HUES64 (cell line): ENCODE measurements around the gene SPTLC3.
A peak's percentile ranks its signal among the peaks of the same experiment; 100 is the strongest.

ENCODE experiments used
- H3K27ac ChIP-seq: 2 replicates; pipeline ENCODE4 v1.7.0; 2013; ENCODE audit warnings: low read depth, low read length, inconsistent platforms
- H3K27me3 ChIP-seq: 2 replicates; pipeline ENCODE4 v1.6.1; 2013; ENCODE audit warnings: mild to moderate bottlenecking, low read length; ENCODE audit not compliant: insufficient read depth
- H3K36me3 ChIP-seq: 2 replicates; pipeline ENCODE4 v1.6.1; 2013; ENCODE audit warnings: mild to moderate bottlenecking, low read length; ENCODE audit not compliant: insufficient read depth
- H3K4me1 ChIP-seq: 2 replicates; pipeline ENCODE4 v1.6.1; 2013; ENCODE audit warnings: mild to moderate bottlenecking, low read length, moderate library complexity; ENCODE audit not compliant: insufficient read depth
- H3K4me3 ChIP-seq: 2 replicates; pipeline ENCODE4 v1.5.1; 2013; ENCODE audit warnings: mild to moderate bottlenecking, low read length, moderate library complexity
- H3K9ac ChIP-seq: 2 replicates; pipeline ENCODE4 v1.6.1; 2013; ENCODE audit warnings: mild to moderate bottlenecking, low read depth, low read length
- H3K9me3 ChIP-seq: 2 replicates; pipeline ENCODE4 v1.6.1; 2013; ENCODE audit warnings: low read depth, low read length; ENCODE audit not compliant: insufficient read depth
- WGBS: fragments of 150-250, 120-280 bp; methylation state at CpG from one replicate; pipeline ENCODE4 v1.1.7; 2013; ENCODE audit warnings: missing lambda C conversion rate; 5-methylcytosine and 5-hydroxymethylcytosine counted together

SPTLC3 gene

DNA sequence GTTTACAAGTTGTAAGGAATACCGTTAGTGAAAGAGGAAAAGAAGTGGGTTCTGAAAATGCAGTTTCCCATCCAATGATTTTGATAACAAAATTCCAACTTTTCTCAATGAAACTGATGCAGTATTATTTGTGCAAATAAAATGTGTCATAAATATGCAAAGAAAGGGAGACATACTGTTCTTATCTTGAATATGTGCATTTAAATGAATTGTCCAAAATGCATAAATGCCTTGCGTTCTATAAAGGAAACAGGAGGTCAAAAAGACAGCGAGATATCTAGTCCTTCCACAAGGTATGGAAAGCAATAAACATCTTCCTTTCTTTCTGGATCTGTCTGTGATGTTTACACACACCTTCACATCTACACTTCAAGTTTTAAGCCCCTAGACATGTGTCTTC is 157.7 kb downstream of the SPTLC3 start:
- WGBS = 91% methylated on average over 3 of the region's 3 CpGs
- Histone ChIP-seq H3K4me1 (peaks cover 5% of the 10 kb centered on the region; the same call in 1 of the 2 replicates), H3K9me3 (no peaks in the 10 kb centered on the region; the same call in 1 of the 2 replicates), H3K9ac (no peak overlapping the region), H3K36me3 (no peaks in the 10 kb centered on the region), H3K27ac (no peak overlapping the region), H3K27me3 (no peaks in the 10 kb centered on the region), H3K4me3 (no peak overlapping the region)

DNA sequence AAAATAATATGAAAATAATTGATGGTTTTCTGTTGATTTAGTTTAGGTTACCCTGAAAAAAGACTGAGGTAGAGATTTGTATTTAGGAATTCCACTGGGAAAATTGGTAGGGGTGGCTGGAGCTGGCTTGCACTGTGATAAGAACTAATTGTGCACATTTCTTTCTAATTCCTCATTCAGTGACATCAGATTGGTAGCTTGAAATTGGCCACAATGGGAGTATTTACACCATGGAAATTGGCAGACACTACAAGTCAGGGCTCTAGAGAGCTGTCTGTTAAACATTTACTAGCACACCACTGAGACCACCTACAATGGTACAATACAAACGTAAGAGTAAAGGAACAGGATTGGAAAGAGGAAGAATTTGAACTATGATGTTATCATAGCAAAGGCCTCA is 160.3 kb downstream of the SPTLC3 start:
- Histone ChIP-seq H3K27me3 (no peaks in the 10 kb centered on the region), H3K4me1 (peaks cover 4% of the 10 kb centered on the region; the same call in 1 of the 2 replicates), H3K4me3 (no peak overlapping the region), H3K27ac (no peak overlapping the region), H3K9ac (no peak overlapping the region), H3K36me3 (no peaks in the 10 kb centered on the region), H3K9me3 (no peaks in the 10 kb centered on the region; the same call in 1 of the 2 replicates)
- 80% methylated on average over 1 of the region's 1 CpG for WGBS

DNA sequence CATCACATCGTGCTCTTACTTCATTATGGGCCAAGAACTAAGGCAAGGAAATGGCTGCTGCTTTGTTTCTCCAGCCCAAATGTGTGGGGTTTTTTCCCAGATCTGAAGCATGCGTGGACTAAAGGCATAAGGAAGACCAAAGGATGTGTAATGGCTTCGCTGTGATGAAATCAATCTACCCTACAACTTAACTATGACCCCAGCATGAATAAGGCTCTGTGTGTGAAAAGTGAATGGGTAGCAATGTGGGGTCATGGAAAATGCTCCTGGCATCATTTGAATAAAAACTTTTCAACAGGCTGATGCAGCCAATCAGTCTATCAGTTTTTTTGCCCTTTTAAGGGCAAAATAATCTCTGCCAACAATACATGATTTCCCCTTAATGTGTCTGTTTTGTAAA is 162.0 kb downstream of the SPTLC3 start:
- no peaks in the 10 kb centered on the region for H3K36me3 ChIP-seq
- 89% methylated on average over 2 of the region's 3 CpGs for WGBS

DNA sequence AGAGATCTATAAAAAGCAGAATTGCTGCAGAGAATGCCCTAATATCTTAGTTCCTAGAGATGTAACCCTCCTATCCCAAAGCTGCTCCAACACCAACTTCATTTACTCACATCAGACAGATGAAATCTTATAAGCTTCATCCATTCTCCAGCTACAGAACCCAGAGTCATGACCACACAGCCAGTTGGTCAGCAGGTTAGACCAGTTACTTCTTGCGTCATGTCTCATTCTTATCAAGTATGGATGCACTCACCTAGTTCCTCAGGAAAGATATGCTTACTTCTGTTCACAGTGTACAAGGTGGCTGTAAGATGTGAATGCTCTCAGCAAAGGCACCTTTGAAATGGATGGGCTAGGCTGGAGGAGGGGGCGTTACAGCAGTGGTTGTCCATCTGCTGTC is 164.4 kb downstream of the SPTLC3 start:
- 94% methylated on average over 2 of the region's 2 CpGs for WGBS
- no peaks in the 10 kb centered on the region for H3K27me3 ChIP-seq

More for the DNA sequence above, 162.0 kb downstream of the SPTLC3 start:
- Histone ChIP-seq H3K9ac (no peak overlapping the region), H3K27me3 (no peaks in the 10 kb centered on the region), H3K27ac (no peak overlapping the region), H3K4me1 (no peaks in the 10 kb centered on the region), H3K9me3 (no peaks in the 10 kb centered on the region; the same call in 1 of the 2 replicates), H3K4me3 (no peak overlapping the region)

DNA sequence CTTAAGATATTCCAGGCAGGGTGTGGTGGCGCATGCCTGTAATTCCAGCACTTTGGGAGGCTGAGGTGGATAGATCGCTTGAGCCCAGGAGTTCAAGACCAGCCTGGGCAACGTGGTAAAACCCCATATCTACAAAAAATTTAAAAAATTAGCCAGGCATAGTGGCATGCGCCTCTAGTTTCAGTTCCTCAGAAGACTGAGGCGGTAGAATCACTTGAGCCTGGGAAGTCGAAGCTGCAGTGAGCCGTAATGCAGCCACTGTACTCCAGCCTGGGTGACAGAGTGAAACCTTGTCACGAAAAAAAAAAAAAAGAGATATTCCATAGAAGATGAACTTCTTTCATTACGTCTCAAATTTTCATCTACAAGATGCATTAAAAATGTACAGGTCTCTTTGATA is 165.6 kb downstream of the SPTLC3 start:
- no peaks in the 10 kb centered on the region for H3K36me3 ChIP-seq
- no peak overlapping the region for H3K27ac ChIP-seq
- H3K27me3 ChIP-seq = no peaks in the 10 kb centered on the region
- H3K9ac ChIP-seq = no peak overlapping the region
- no peaks in the 10 kb centered on the region for H3K9me3 ChIP-seq
- no peak overlapping the region for H3K4me3 ChIP-seq
- WGBS = 95% methylated on average over 8 of the region's 9 CpGs
- H3K4me1 ChIP-seq = no peaks in the 10 kb centered on the region

More for the DNA sequence above, 164.4 kb downstream of the SPTLC3 start:
- H3K4me3 ChIP-seq = no peak overlapping the region
- no peaks in the 10 kb centered on the region for H3K4me1 ChIP-seq
- H3K36me3 ChIP-seq = no peaks in the 10 kb centered on the region
- H3K9me3 ChIP-seq = no peaks in the 10 kb centered on the region; the same call in 1 of the 2 replicates
- H3K27ac ChIP-seq = no peak overlapping the region
- no peak overlapping the region for H3K9ac ChIP-seq

GRCh38 chr20:13180986-13181889 is 172.5 kb downstream of the SPTLC3 start:
- Histone ChIP-seq H3K27ac (no peak overlapping the region), H3K4me1 (peaks cover 10% of the 10 kb centered on the region)
- WGBS = 91% methylated on average over 6 of the region's 7 CpGs

GRCh38 chr20:13183005-13183404 is 174.2 kb downstream of the SPTLC3 start:
- no peaks in the 10 kb centered on the region for H3K27me3 ChIP-seq
- 100% methylated on average over 1 of the region's 1 CpG for WGBS
- no peaks in the 10 kb centered on the region for H3K36me3 ChIP-seq
- peaks cover 21% of the 10 kb centered on the region for H3K4me1 ChIP-seq
- H3K4me3 ChIP-seq = no peak overlapping the region
- H3K9ac ChIP-seq = no peak overlapping the region
- H3K9me3 ChIP-seq = no peaks in the 10 kb centered on the region
- H3K27ac ChIP-seq = no peak overlapping the region

More at GRCh38 chr20:13180986-13181889, 172.5 kb downstream of the SPTLC3 start:
- no peaks in the 10 kb centered on the region for H3K27me3 ChIP-seq
- H3K9me3 ChIP-seq = no peaks in the 10 kb centered on the region
- no peak overlapping the region for H3K4me3 ChIP-seq
- no peaks in the 10 kb centered on the region for H3K36me3 ChIP-seq
- no peak overlapping the region for H3K9ac ChIP-seq

DNA sequence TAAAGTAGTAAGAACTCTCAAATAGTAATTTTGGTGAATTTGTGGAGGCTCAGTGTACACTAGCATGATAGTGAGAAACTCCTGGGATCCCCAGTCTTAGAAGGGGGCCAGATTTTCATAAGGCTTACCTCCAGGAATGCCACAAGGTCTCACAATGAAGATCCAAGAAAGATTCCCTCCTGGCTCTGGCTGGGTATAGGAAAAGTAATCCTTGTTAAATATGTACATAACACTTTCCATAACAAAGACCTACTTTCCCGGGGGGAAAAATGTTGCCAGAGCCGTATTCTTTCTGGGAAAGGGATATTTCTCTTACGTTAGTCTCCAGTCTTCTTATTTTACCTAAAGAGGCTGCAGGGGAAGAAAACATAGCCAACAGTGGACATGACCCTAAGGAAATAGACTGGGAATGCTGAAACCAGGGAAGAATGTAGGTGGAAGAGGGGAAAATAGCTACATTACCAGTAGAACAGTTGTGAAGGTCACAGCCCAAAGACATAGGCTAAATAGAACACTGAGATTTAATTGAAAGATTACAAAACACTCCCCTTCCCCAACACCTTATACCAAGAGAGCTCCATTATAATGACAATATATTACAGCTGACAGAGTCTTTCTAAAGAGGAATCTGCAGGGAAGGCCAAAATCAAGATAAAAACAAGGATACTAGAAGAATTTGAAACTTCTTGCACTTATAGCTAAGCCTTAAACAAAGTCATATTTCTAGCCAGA is 177.4 kb downstream of the SPTLC3 start:
- H3K4me1 ChIP-seq = peaks cover 21% of the 10 kb centered on the region
- H3K36me3 ChIP-seq = no peaks in the 10 kb centered on the region
- WGBS = 29% methylated on average over 1 of the region's 3 CpGs
- H3K9ac ChIP-seq = no peak overlapping the region
- H3K27me3 ChIP-seq = no peaks in the 10 kb centered on the region
- peak overlapping the region; percentile 62; the same call in 1 of the 2 replicates for H3K27ac ChIP-seq
- H3K9me3 ChIP-seq = no peaks in the 10 kb centered on the region
- no peak overlapping the region for H3K4me3 ChIP-seq

- H3K27ac ChIP-seq = no peak overlapping the region
- no peaks in the 10 kb centered on the region for H3K36me3 ChIP-seq
- WGBS = 93% methylated on average over 2 of the region's 2 CpGs
- no peak overlapping the region for H3K4me3 ChIP-seq
- H3K4me1 ChIP-seq = peaks cover 21% of the 10 kb centered on the region
- H3K27me3 ChIP-seq = no peaks in the 10 kb centered on the region
- H3K9me3 ChIP-seq = no peaks in the 10 kb centered on the region
- H3K9ac ChIP-seq = no peak overlapping the region
Observed at GRCh38 chr20:13187899-13188298, 179.1 kb downstream of the SPTLC3 start.

GRCh38 chr20:13199279-13199678 is 190.5 kb downstream of the SPTLC3 start:
- no peak overlapping the region for H3K9ac ChIP-seq
- WGBS = 81% methylated on average over 2 of the region's 2 CpGs

More at GRCh38 chr20:13199279-13199678, 190.5 kb downstream of the SPTLC3 start:
- peaks cover 14% of the 10 kb centered on the region; the same call in 1 of the 2 replicates for H3K27me3 ChIP-seq
- no peak overlapping the region for H3K27ac ChIP-seq
- no peaks in the 10 kb centered on the region for H3K9me3 ChIP-seq
- H3K4me1 ChIP-seq = peaks cover 23% of the 10 kb centered on the region
- no peak overlapping the region for H3K4me3 ChIP-seq
- no peaks in the 10 kb centered on the region for H3K36me3 ChIP-seq
